K562 (cell line): ENCODE results near the gene SFSWAP. TPM values are rescaled to one million over a fixed set of nuclear protein-coding genes. Genes with fewer than 3 reads are reported as not detected.

Source experiments
- CHD1 ChIP-seq: fragments of 200-600 bp; sonication (generic); IDR thresholded peaks from one replicate; pipeline ENCODE4 v1.6.1; 2012; ENCODE audit warnings: mild to moderate bottlenecking, moderate library complexity, low read length, inconsistent platforms
- CTCFL ChIP-seq: IDR thresholded peaks from 2 replicates; pipeline ENCODE4 v1.6.1; 2011; ENCODE audit warnings: borderline replicate concordance, low read depth, mild to moderate bottlenecking, moderate library complexity, low read length; ENCODE audit not compliant: insufficient read depth, poor library complexity, severe bottlenecking
- E2F6 ChIP-seq, 2 experiments: IDR thresholded peaks; 2 replicates each; pipeline ENCODE4 v1.6.1; 2011; ENCODE audit warnings: borderline replicate concordance in 1 of 2, control low read depth in 1 of 2, low read depth in 1 of 2, low read length in 1 of 2, mild to moderate bottlenecking in 1 of 2, mixed read lengths in 1 of 2, moderate library complexity in 1 of 2; ENCODE audit not compliant: insufficient read depth in 1 of 2, insufficient read length in 1 of 2, poor library complexity in 1 of 2, severe bottlenecking in 1 of 2; ENCODE audit errors: extremely low read depth in 1 of 2
- GABPB2 ChIP-seq: fragments of 250-450 bp; sonication (Bioruptor Pico); conservative IDR thresholded peaks from 2 replicates; pipeline ENCODE4 v1.5.1; 2021; ENCODE audit warnings: mild to moderate bottlenecking
- HNRNPL ChIP-seq: fragments of 200-400 bp; formaldehyde crosslinking; IDR thresholded peaks from 2 replicates; pipeline ENCODE4 v1.6.1; 2017; ENCODE audit warnings: low read depth, mild to moderate bottlenecking, low read length
- KDM1A ChIP-seq, 2 experiments: fragments of 450-650 bp; IDR thresholded peaks; 2 replicates each; pipeline ENCODE4 v1.6.1; 2016; ENCODE audit warnings: mild to moderate bottlenecking in 2 of 2
- NELFE ChIP-seq: IDR thresholded peaks from 2 replicates; pipeline ENCODE4 v1.6.1; 2011; ENCODE audit warnings: mild to moderate bottlenecking; ENCODE audit not compliant: insufficient read depth, insufficient read length
- NR2C2 ChIP-seq, 2 experiments: fragments of 200-800 bp in 1 of 2; sonication (Bioruptor generic) in 1 of 2; sonication (generic) in 1 of 2; formaldehyde crosslinking in 1 of 2; IDR thresholded peaks; 2 replicates each; pipeline versions ENCODE4 v1.6.1 to v1.8.0; 2016 to 2022; ENCODE audit warnings: mild to moderate bottlenecking in 1 of 2, missing compliant biosample characterization in 1 of 2, missing genetic modification characterization in 1 of 2, missing genetic modification reagents in 1 of 2
- NR3C1 ChIP-seq: sonication (generic); formaldehyde crosslinking; IDR thresholded peaks from 2 replicates; pipeline ENCODE4 v1.8.1; 2022; ENCODE audit warnings: missing genetic modification reagents
- RBFOX2 ChIP-seq: fragments of 200-400 bp; formaldehyde crosslinking; IDR thresholded peaks from 2 replicates; pipeline ENCODE4 v1.6.1; 2017; ENCODE audit warnings: low read depth, mild to moderate bottlenecking, low read length, moderate library complexity
- RBM25 ChIP-seq: fragments of 200-400 bp; formaldehyde crosslinking; IDR thresholded peaks from 2 replicates; pipeline ENCODE4 v1.6.1; 2018; ENCODE audit warnings: low read length, low read depth, moderate library complexity; ENCODE audit not compliant: severe bottlenecking
- RCOR1 ChIP-seq, 2 experiments: IDR thresholded peaks; 2 replicates each; pipeline ENCODE4 v1.6.1; 2012; ENCODE audit warnings: low read depth in 2 of 2, low read length in 2 of 2, borderline replicate concordance in 1 of 2, improper control_type of control experiment in 1 of 2
- SAFB ChIP-seq: fragments of 200-400 bp; formaldehyde crosslinking; IDR thresholded peaks from 2 replicates; pipeline ENCODE4 v1.6.1; 2017; ENCODE audit warnings: low read depth, low read length, borderline replicate concordance
- SNAPC5 ChIP-seq: fragments of 250-450 bp; sonication (Bioruptor Pico); IDR thresholded peaks from 2 replicates; pipeline ENCODE4 v1.8.0; 2021; ENCODE audit warnings: moderate library complexity, mild to moderate bottlenecking, inconsistent platforms
- UBTF ChIP-seq, 2 experiments: IDR thresholded peaks; 2 replicates each; pipeline ENCODE4 v1.6.1; 2012; ENCODE audit warnings: improper control_type of control experiment in 2 of 2, low read depth in 2 of 2, low read length in 2 of 2, borderline replicate concordance in 1 of 2
- ZBED1 ChIP-seq: IDR thresholded peaks from 2 replicates; pipeline ENCODE4 v1.6.1; 2014
- ZBTB33 ChIP-seq: sonication (generic); formaldehyde crosslinking; IDR thresholded peaks from 2 replicates; pipeline ENCODE4 v1.8.1; 2023; ENCODE audit warnings: mild to moderate bottlenecking, missing genetic modification reagents
- ZNF695 ChIP-seq: fragments of 450-650 bp; formaldehyde crosslinking; IDR thresholded peaks from 2 replicates; pipeline ENCODE4 v1.4.0; 2020; ENCODE audit warnings: mild to moderate bottlenecking, moderate library complexity
- polyA plus RNA-seq, 8 experiments: library from polyadenylated mRNA; depleted of rRNA in 4 of 8; stranded (reverse) in 5 of 8; unstranded in 3 of 8; fragments of >200 nt; fragmentation: Nextera tagmentation in 2 of 8; fragmentation: Illumina TruSeq in 1 of 8; extraction: Ambion mirVana in 2 of 8; extraction: Trizol in 1 of 8; gene quantifications; 2 replicates each; pipeline versions ENCODE4 v1.2.1 to v1.2.3, GENCODE V29; 2011 to 2014; ENCODE audit warnings: inconsistent platforms in 1 of 8, missing spikeins in 1 of 8
- total RNA-seq, 7 experiments: library from RNA; depleted of rRNA in 6 of 7; stranded (reverse); fragments of >200 nt in 6 of 7; fragmentation: Illumina TruSeq in 2 of 7; extraction: Trizol in 2 of 7; gene quantifications; 2 replicates each; pipeline versions ENCODE4 v1.2.1 to v1.2.3, GENCODE V29; 2011 to 2021; ENCODE audit warnings: low replicate concordance in 1 of 7

Gene SFSWAP
- total and polyA plus RNA-seq, 9 of the 15 experiments (the other 6 are each of a cell fraction or from before 2014, with no cell fraction given), result 2.4 to 60.4 (median 32.6) TPM

- TF ChIP-seq E2F6 (IDR thresholded peaks at IDR 0.05; ENCODE audit: borderline replicate concordance in 1 of 2, extremely low read depth in 1 of 2, insufficient read depth in 1 of 2, insufficient read length in 1 of 2, low read depth in 1 of 2, low read length in 1 of 2, poor library complexity in 1 of 2, severe bottlenecking in 1 of 2), result no peak
- TF ChIP-seq RCOR1 (IDR thresholded peaks at IDR 0.05; ENCODE audit: borderline replicate concordance in 1 of 2, low read depth in 2 of 2, low read length in 2 of 2), result 0 out of 4 replicates have a peak, but pooled peaks of 1 of the 2 experiments have one; percentile 17
- TF ChIP-seq UBTF (IDR thresholded peaks at IDR 0.05; ENCODE audit: borderline replicate concordance in 1 of 2, low read depth in 2 of 2, low read length in 2 of 2), result peak in 1 of 2 experiments; percentile 18; a peak in 1 of 4 replicates
- TF ChIP-seq NR3C1 (CRISPR knock-in tag), result 0 out of 2 replicates have a peak, but pooled peaks have one; percentile 9
- no peak for TF ChIP-seq NELFE
- TF ChIP-seq KDM1A (IDR thresholded peaks at IDR 0.05), result peak in 1 of 2 experiments; percentile 39; a peak in 2 of 4 replicates
- TF ChIP-seq ZNF695, result no peak
- TF ChIP-seq ZBED1, result no peak
- no peak for TF ChIP-seq SNAPC5 (CRISPR knock-in tag)
- TF ChIP-seq RBM25, result peak; percentile 100
- 0 out of 2 replicates have a peak, but pooled peaks have one; percentile 25 for TF ChIP-seq SAFB
- TF ChIP-seq NR2C2 (CRISPR knock-in tag; IDR thresholded peaks at IDR 0.05), result 0 out of 2 replicates have a peak, but pooled peaks have one; percentile 33
- no peak for TF ChIP-seq NR2C2 (tag; IDR thresholded peaks at IDR 0.05)
- TF ChIP-seq GABPB2 (CRISPR knock-in tag), result no peak
- 0 out of 2 replicates have a peak, but pooled peaks have one; percentile 7 for TF ChIP-seq RBFOX2
- TF ChIP-seq HNRNPL, result peak; percentile 42; the same call in 1 of the 2 replicates
- TF ChIP-seq CTCFL, result no peak
- TF ChIP-seq CHD1, result peak; percentile 80
- TF ChIP-seq ZBTB33 (CRISPR knock-in tag), result 0 out of 2 replicates have a peak, but pooled peaks have one; percentile 2
Measured at GRCh38 chr12:131828671-131829355, 117.9 kb downstream of the SFSWAP start (continued).
